IPS-15b (cell line): ENCODE data around the gene KRTAP10-5.
"Not testable (repeated sequence)": the region's sequence is repeated elsewhere in the genome, so short reads cannot be mapped to it uniquely, and the experiment has no call there.

Source experiments
- H3K27me3 ChIP-seq: one replicate; pipeline ENCODE4 v1.6.1; 2013; ENCODE audit warnings: low read length; ENCODE audit not compliant: control insufficient read depth, insufficient read depth
- H3K36me3 ChIP-seq: one replicate; pipeline ENCODE4 v1.6.1; 2013; ENCODE audit warnings: low read length; ENCODE audit not compliant: control insufficient read depth, insufficient read depth
- H3K4me1 ChIP-seq: one replicate; pipeline ENCODE4 v1.6.1; 2013; ENCODE audit warnings: mild to moderate bottlenecking, low read length; ENCODE audit not compliant: control insufficient read depth, insufficient read depth
- H3K4me3 ChIP-seq: one replicate; pipeline ENCODE4 v1.5.1; 2013; ENCODE audit warnings: low read depth, low read length
- H3K9ac ChIP-seq: one replicate; pipeline ENCODE4 v1.6.1; 2013; ENCODE audit warnings: low read depth, mild to moderate bottlenecking, low read length
- H3K9me3 ChIP-seq: one replicate; pipeline ENCODE4 v1.6.1; 2013; ENCODE audit warnings: mild to moderate bottlenecking, low read length; ENCODE audit not compliant: control insufficient read depth, insufficient read depth

KRTAP10-5 gene

GRCh38 chr21:44596068-44596725 lies 15.8 kb upstream of the KRTAP10-5 start:
- Histone ChIP-seq H3K9me3 (no peaks in the 10 kb centered on the region), H3K36me3 (no peaks in the 10 kb centered on the region), H3K4me3 (no peak overlapping the region), H3K27me3 (no peaks in the 10 kb centered on the region), H3K9ac (no peak overlapping the region), H3K4me1 (peaks cover 8% of the 10 kb centered on the region)

DNA sequence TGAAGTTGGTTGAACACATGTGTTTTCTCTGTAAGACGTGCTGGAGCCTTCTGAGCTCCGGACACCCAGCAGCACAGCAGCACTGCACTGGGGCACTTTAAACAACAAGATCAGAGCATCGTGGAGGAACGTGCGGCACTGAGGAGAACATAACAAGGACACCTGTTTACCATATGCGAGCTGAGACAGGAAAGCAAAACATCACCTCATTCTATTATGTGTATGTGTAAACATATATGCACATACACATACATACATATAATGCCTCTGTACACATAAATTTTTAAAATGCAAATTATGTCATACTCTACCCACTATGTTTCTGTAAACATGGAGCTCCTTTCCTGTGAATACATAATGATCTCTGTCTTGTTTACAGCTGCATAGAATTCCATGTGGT lies 15.1 kb upstream of the KRTAP10-5 start:
- peaks cover 8% of the 10 kb centered on the region for H3K4me1 ChIP-seq
- no peak overlapping the region for H3K4me3 ChIP-seq
- no peaks in the 10 kb centered on the region for H3K9me3 ChIP-seq
- H3K27me3 ChIP-seq = no peaks in the 10 kb centered on the region
- H3K9ac ChIP-seq = no peak overlapping the region
- H3K36me3 ChIP-seq = no peaks in the 10 kb centered on the region

- H3K9ac ChIP-seq = no peak overlapping the region
- peaks cover 8% of the 10 kb centered on the region for H3K4me1 ChIP-seq
- no peaks in the 10 kb centered on the region for H3K36me3 ChIP-seq
- H3K4me3 ChIP-seq = no peak overlapping the region
- no peaks in the 10 kb centered on the region for H3K27me3 ChIP-seq
- no peaks in the 10 kb centered on the region for H3K9me3 ChIP-seq
Measured at GRCh38 chr21:44594406-44594916, 14.1 kb upstream of the KRTAP10-5 start.

DNA sequence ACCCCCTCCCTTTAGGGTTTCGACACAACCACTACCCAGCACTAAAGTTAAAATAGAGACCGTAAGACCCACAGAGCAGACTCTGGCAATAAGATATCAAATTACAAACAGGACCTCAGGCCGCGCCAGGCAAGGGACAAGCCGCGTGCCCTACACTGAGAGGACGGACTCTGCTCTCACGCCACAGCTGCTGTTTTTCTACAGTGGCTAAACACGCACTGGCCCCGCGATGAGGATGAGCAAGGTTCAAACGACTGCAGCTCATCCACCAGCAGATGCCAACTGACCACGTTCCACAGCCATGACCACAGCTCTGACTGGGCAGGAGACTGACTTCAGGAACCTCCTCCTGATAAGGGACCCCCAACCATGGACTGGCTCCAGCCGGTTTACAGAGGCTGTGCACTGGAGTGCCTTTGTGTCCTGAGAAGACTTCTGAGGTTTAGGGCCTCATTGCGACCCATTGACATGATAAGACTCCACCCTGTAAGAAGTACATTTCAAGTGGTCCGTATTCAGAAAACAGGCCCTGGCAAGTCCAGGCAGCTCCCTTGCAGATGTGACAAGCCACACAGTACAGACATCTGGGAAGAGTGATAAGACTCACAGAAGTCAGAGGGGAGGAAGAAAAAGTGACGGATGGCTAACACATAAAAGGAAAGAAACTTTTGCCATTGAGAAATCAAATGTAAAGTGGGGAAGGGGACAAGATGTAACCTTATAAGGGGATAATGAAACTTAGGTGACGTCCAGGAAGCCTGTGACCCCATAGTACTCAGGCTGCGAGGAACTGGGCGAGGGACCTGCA lies 13.4 kb upstream of the KRTAP10-5 start:
- no peak overlapping the region for H3K9ac ChIP-seq
- H3K36me3 ChIP-seq = no peaks in the 10 kb centered on the region
- H3K4me3 ChIP-seq = no peak overlapping the region
- H3K27me3 ChIP-seq = no peaks in the 10 kb centered on the region
- peaks cover 8% of the 10 kb centered on the region for H3K4me1 ChIP-seq
- no peaks in the 10 kb centered on the region for H3K9me3 ChIP-seq

- Histone ChIP-seq H3K9ac (no peak within 1 kb of the TSS), H3K27me3 (no peaks in the 10 kb centered on the region), H3K36me3 (no peaks in the 10 kb centered on the region), H3K4me1 (peaks cover 5% of the 10 kb centered on the region), H3K4me3 (no peak within 1 kb of the TSS), H3K9me3 (no peaks in the 10 kb centered on the region)
Measured at GRCh38 chr21:44592446-44593311, 12.3 kb upstream of the KRTAP10-5 start, which contains the start of gene KRTAP10-6. KRTAP10-6 (minus strand) TSS chr21:44592505; CDS start chr21:44592484, 21 bp downstream.

- H3K4me1 ChIP-seq, H3K27me3 ChIP-seq, H3K36me3 ChIP-seq, H3K4me3 ChIP-seq, H3K9ac ChIP-seq, H3K9me3 ChIP-seq: not testable (repeated sequence)
Measured at GRCh38 chr21:44591801-44592130, 11.4 kb upstream of the KRTAP10-5 start.

- H3K4me1 ChIP-seq, H3K9ac ChIP-seq, H3K27me3 ChIP-seq, H3K9me3 ChIP-seq, H3K36me3 ChIP-seq, H3K4me3 ChIP-seq: not testable (repeated sequence)
Measured at GRCh38 chr21:44590897-44591800, 10.7 kb upstream of the KRTAP10-5 start.

DNA sequence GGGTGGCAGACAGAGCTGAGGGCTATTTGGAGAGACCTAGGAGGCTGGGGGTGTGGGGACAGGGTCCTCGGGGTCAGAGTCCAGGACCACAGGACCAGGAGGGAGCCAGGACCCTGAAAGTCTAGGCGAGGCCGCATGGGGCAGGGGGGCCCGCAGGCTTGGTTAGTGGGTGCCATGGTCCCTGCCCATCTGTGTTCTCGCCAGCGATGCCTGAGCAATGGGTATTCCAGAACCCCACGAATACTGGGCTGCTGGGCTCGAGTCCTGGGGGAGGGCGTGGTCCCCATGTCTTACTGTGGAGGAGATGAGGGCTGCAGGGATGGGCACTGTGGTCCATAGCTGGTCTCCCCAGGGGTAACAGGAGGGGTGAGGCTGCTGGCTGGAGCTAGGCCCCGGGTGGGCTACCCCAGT lies 9.9 kb upstream of the KRTAP10-5 start:
- Histone ChIP-seq H3K4me1 (peaks cover 5% of the 10 kb centered on the region), H3K27me3 (no peaks in the 10 kb centered on the region), H3K9me3 (no peaks in the 10 kb centered on the region), H3K36me3 (no peaks in the 10 kb centered on the region), H3K9ac (no peak overlapping the region), H3K4me3 (no peak overlapping the region)

DNA sequence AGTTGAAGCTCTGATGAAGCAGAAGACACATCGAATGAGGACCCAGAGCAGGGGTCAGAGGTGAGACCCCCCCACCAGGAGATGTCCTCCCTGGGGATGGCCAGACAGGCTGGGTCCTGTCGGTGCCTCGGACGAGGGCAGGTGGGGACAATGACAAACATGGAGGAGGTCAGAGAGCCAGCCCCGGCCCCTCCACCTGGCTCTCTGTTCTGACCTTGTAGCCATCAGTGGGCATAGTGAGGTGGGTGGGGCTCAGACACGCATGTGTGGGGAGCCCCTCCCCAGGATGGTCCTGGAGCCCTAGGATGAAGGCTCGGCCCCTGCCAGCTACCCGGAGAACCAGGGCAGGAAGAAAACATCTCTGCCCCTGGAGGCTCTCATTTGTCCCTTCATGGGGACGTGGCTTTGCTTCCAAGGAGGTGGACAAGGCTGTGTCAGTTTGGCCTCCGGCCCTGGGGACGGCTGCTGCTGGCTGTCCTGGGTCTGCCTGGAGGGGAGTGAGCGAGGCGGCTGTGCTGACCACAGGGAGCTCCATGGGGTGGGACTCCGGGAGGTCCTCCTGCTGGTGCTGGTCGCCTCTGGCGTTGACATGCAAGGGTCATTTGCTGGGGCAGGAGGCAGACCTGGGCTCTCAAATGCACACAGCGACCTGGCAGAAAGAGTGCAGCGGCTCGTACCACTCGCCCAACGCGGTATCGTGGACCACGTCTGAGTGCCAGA lies 9.3 kb upstream of the KRTAP10-5 start:
- Histone ChIP-seq H3K9ac (no peak overlapping the region), H3K27me3 (no peaks in the 10 kb centered on the region), H3K4me3 (no peak overlapping the region), H3K9me3 (no peaks in the 10 kb centered on the region), H3K4me1 (peaks cover 5% of the 10 kb centered on the region), H3K36me3 (no peaks in the 10 kb centered on the region)

DNA sequence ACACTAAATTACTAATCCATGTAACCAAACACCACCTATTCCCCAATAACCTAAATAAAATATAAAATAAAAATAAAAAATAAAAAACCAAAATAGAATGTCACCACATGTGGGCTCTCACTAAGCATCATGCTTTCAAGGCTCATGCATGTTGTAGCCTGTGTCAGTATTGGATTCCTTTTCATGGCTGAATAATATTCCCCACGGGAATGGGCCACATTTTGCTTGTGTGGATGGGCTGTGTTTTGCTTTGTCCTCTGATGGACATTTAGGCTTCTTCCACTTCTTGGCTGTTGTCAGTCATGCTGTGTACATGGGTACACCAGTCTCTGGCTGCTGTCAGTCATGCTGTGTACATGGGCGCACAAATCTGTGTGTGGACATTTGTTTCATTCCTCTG lies 8.7 kb upstream of the KRTAP10-5 start:
- H3K4me3 ChIP-seq = no peak overlapping the region
- H3K4me1 ChIP-seq = peaks cover 5% of the 10 kb centered on the region
- no peaks in the 10 kb centered on the region for H3K27me3 ChIP-seq
- H3K9me3 ChIP-seq = no peaks in the 10 kb centered on the region
- H3K9ac ChIP-seq = no peak overlapping the region
- H3K36me3 ChIP-seq = no peaks in the 10 kb centered on the region
